Transverse colon (tissue), 4 donors: ENCODE measurements around the gene C1QA.

ENCODE experiments used
- CTCF ChIP-seq, 5 experiments: fragments of 200-600 bp in 3 of 5; fragments of 450-650 bp in 2 of 5; sonication (generic) in 3 of 5; IDR thresholded peaks; 1 replicate in 2 of 5; 2 replicates in 3 of 5; pipeline ENCODE4 v1.5.1; 2016 to 2017; ENCODE audit warnings: antibody characterized with exemption in 5 of 5, inconsistent platforms in 3 of 5, mild to moderate bottlenecking in 2 of 5, moderate library complexity in 1 of 5
- POLR2A ChIP-seq: fragments of 450-650 bp; IDR thresholded peaks from one replicate; pipeline ENCODE4 v1.6.1; 2016; ENCODE audit warnings: antibody characterized with exemption, mild to moderate bottlenecking, moderate library complexity
- POLR2AphosphoS5 ChIP-seq, 3 donors: sonication (generic); formaldehyde crosslinking; IDR thresholded peaks; one replicate each; pipeline ENCODE4 v1.6.1; 2016; ENCODE audit warnings: antibody characterized with exemption in 3 of 3

- no peak for TF ChIP-seq CTCF (IDR thresholded peaks at IDR 0.05)
- TF ChIP-seq POLR2A, result no peak
- no peak for TF ChIP-seq POLR2AphosphoS5 (IDR thresholded peaks at IDR 0.05)
These were observed 44.9 kb upstream of the C1QA start for GRCh38 chr1:22591576-22591975.
